Osteocyte (in vitro differentiated cells): ENCODE data around the gene RNF217. TPM values are rescaled to one million over a fixed set of nuclear protein-coding genes. Genes with fewer than 3 reads are reported as not detected.

Source experiments
- DNase-seq: peaks from one replicate; pipeline ENCODE4 v3.0.0; 2021; ENCODE audit warnings: mixed read lengths; ENCODE audit not compliant: unreplicated experiment; ENCODE audit errors: extremely low spot score
- H3K27ac Mint-ChIP-seq: one replicate; pipeline ENCODE4 v1.8.0; 2021; ENCODE audit warnings: mild to moderate bottlenecking, mixed read lengths; ENCODE audit not compliant: unreplicated experiment
- H3K27me3 Mint-ChIP-seq: one replicate; pipeline ENCODE4 v1.8.0; 2021; ENCODE audit warnings: mixed read lengths; ENCODE audit not compliant: unreplicated experiment
- H3K36me3 Mint-ChIP-seq: one replicate; pipeline ENCODE4 v1.8.0; 2021; ENCODE audit warnings: mixed read lengths; ENCODE audit not compliant: unreplicated experiment
- H3K4me1 Mint-ChIP-seq: one replicate; pipeline ENCODE4 v1.8.0; 2021; ENCODE audit warnings: mixed read lengths; ENCODE audit not compliant: unreplicated experiment
- H3K4me3 Mint-ChIP-seq: one replicate; pipeline ENCODE4 v1.8.0; 2021; ENCODE audit warnings: mild to moderate bottlenecking, moderate library complexity, mixed read lengths; ENCODE audit not compliant: unreplicated experiment
- H3K9me3 Mint-ChIP-seq: one replicate; pipeline ENCODE4 v1.8.0; 2021; ENCODE audit warnings: mixed read lengths; ENCODE audit not compliant: unreplicated experiment
- total RNA-seq: library from RNA; stranded (reverse); gene quantifications from 2 replicates; pipeline ENCODE4 v1.2.1, GENCODE V29; 2021
- TF ChIP-seq, protein P1 (sequence below): fragments of 200-600 bp; sonication (generic); IDR thresholded peaks from 2 replicates; pipeline ENCODE4 v1.5.0; 2021; ENCODE audit warnings: antibody characterized with exemption, mild to moderate bottlenecking, moderate library complexity

RNF217 gene
- total RNA-seq, 1 donor from 2014 or later, result 75.7 TPM

DNA sequence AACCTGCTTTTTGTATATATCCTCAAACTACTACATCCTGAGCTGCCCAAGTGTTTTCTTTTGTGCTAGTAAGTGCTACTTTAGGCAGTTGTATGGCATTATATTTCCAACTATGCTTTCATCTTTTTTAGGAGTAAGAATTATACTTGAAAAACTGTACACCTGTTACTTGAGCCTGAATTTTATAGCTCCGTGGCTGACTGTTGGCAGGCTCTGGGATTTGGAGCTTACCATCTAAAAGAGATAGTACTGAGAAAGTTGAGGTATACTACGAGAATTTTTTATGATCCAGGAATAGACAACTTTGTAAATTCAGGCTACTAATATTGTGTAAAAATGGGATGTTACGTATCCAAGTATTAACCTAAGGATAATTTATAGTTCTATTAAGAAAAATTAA, 32.4 kb downstream of the RNF217 start:
- Mint-ChIP-seq H3K27me3 (no peaks in the 10 kb centered on the region), H3K9me3 (no peaks in the 10 kb centered on the region), H3K4me3 (no peak overlapping the region), H3K27ac (peak overlapping the region; percentile 39), H3K4me1 (peaks cover 66% of the 10 kb centered on the region), H3K36me3 (peaks cover 24% of the 10 kb centered on the region)
- no peak for DNase-seq
- TF ChIP-seq, protein P1, sequence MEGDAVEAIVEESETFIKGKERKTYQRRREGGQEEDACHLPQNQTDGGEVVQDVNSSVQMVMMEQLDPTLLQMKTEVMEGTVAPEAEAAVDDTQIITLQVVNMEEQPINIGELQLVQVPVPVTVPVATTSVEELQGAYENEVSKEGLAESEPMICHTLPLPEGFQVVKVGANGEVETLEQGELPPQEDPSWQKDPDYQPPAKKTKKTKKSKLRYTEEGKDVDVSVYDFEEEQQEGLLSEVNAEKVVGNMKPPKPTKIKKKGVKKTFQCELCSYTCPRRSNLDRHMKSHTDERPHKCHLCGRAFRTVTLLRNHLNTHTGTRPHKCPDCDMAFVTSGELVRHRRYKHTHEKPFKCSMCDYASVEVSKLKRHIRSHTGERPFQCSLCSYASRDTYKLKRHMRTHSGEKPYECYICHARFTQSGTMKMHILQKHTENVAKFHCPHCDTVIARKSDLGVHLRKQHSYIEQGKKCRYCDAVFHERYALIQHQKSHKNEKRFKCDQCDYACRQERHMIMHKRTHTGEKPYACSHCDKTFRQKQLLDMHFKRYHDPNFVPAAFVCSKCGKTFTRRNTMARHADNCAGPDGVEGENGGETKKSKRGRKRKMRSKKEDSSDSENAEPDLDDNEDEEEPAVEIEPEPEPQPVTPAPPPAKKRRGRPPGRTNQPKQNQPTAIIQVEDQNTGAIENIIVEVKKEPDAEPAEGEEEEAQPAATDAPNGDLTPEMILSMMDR, result no peak

DNA sequence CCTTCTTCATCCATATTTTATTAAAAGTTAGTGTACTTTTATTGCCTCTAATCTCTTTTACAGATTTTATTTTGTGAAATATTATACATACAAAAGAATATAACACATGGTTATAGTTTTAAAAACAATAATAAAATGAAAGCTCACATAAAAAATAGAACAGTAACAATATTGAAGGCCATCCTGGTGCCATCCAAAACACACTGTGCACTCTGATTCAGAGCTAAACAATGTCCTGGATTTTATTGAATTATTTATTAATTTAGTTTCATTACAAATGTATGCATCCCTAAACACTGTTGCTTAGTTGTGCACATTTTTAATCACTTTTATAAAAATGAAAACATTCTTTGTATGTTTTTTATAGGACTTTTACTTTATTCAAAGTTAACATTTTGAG, 32.9 kb downstream of the RNF217 start:
- H3K27me3 Mint-ChIP-seq, result no peaks in the 10 kb centered on the region
- no peaks in the 10 kb centered on the region for H3K9me3 Mint-ChIP-seq
- no peak overlapping the region for H3K4me3 Mint-ChIP-seq
- TF ChIP-seq, protein P1, result no peak
- peaks cover 64% of the 10 kb centered on the region for H3K4me1 Mint-ChIP-seq
- H3K36me3 Mint-ChIP-seq, result peaks cover 20% of the 10 kb centered on the region
- H3K27ac Mint-ChIP-seq, result peak overlapping the region; percentile 87
- DNase-seq, result no peak

- TF ChIP-seq, protein P1, result no peak
- Mint-ChIP-seq H3K4me1 (peaks cover 68% of the 10 kb centered on the region), H3K9me3 (no peaks in the 10 kb centered on the region), H3K27ac (peak overlapping the region; percentile 87), H3K4me3 (no peak overlapping the region), H3K36me3 (peaks cover 17% of the 10 kb centered on the region), H3K27me3 (no peaks in the 10 kb centered on the region)
- DNase-seq, result no peak
Measured at GRCh38 chr6:124995645-124996325, 33.5 kb downstream of the RNF217 start.

GRCh38 chr6:124996411-124996810, 34.2 kb downstream of the RNF217 start:
- Mint-ChIP-seq H3K4me1 (peaks cover 71% of the 10 kb centered on the region), H3K27me3 (no peaks in the 10 kb centered on the region), H3K36me3 (peaks cover 15% of the 10 kb centered on the region), H3K9me3 (no peaks in the 10 kb centered on the region), H3K4me3 (no peak overlapping the region), H3K27ac (peak overlapping the region; percentile 87)
- no peak for DNase-seq
- TF ChIP-seq, protein P1, result no peak

- H3K4me3 Mint-ChIP-seq, result no peak overlapping the region
- peaks cover 74% of the 10 kb centered on the region for H3K4me1 Mint-ChIP-seq
- H3K27ac Mint-ChIP-seq, result peak overlapping the region; percentile 43
- DNase-seq, result no peak
- no peaks in the 10 kb centered on the region for H3K27me3 Mint-ChIP-seq
- TF ChIP-seq, protein P1, result no peak
- H3K36me3 Mint-ChIP-seq, result peaks cover 15% of the 10 kb centered on the region
- H3K9me3 Mint-ChIP-seq, result no peaks in the 10 kb centered on the region
Measured at GRCh38 chr6:124997196-124997875, 35.1 kb downstream of the RNF217 start.
